Activated effector memory CD4-positive, alpha-beta T cell treated with Interleukin-2 at 50 U/mL for 16 hours (primary cell): Measurements from ENCODE around the gene TMTC4.
A peak's percentile ranks its signal among the peaks of the same experiment; 100 is the strongest.
"Not testable (repeated sequence)": the region's sequence is repeated elsewhere in the genome, so short reads cannot be mapped to it uniquely, and the experiment has no call there.

Experiments used
- DNase-seq: peaks from one replicate; pipeline ENCODE4 v3.0.0-alpha.2; 2020

TMTC4 gene

GRCh38 chr13:100674572-100674871 is at the start of gene TMTC4:
TMTC4 (minus strand) TSS chr13:100674795; CDS start chr13:100670362, 4,433 bp downstream.
- no peak for DNase-seq

- DNase-seq = no peak
These were observed 47.9 kb upstream of the TMTC4 start for GRCh38 chr13:100722517-100722916.

GRCh38 chr13:100721885-100722512 is 47.4 kb upstream of the TMTC4 start:
- DNase-seq = peak; percentile 6

GRCh38 chr13:100715604-100716003 is 41.0 kb upstream of the TMTC4 start:
- no peak for DNase-seq

GRCh38 chr13:100714478-100714877 is 39.9 kb upstream of the TMTC4 start:
- no peak for DNase-seq

- DNase-seq = no peak
These were observed 35.6 kb upstream of the TMTC4 start for GRCh38 chr13:100710176-100710575.

- DNase-seq = no peak
These were observed 33.5 kb upstream of the TMTC4 start for GRCh38 chr13:100707818-100708740.

- DNase-seq = not testable (repeated sequence)
These were observed 23.7 kb upstream of the TMTC4 start for GRCh38 chr13:100698331-100698730.

GRCh38 chr13:100695509-100695773 is 20.8 kb upstream of the TMTC4 start:
- DNase-seq = no peak

- DNase-seq = no peak
These were observed 20.3 kb upstream of the TMTC4 start for GRCh38 chr13:100694722-100695508.

- DNase-seq = no peak
These were observed 14.6 kb upstream of the TMTC4 start for GRCh38 chr13:100689191-100689590.

- DNase-seq = no peak
These were observed 5.5 kb upstream of the TMTC4 start for GRCh38 chr13:100680131-100680530.

GRCh38 chr13:100677128-100677527 is 2.5 kb upstream of the TMTC4 start:
- not testable (repeated sequence) for DNase-seq

- no peak for DNase-seq
These were observed 1.1 kb upstream of the TMTC4 start for GRCh38 chr13:100675661-100676129.

- DNase-seq = peak; percentile 100
These were observed 471 bp upstream of the TMTC4 start for GRCh38 chr13:100674872-100675660.

GRCh38 chr13:100673713-100674571 is 653 bp downstream of the TMTC4 start:
- DNase-seq = peak; percentile 40

GRCh38 chr13:100673376-100673712 is 1.3 kb downstream of the TMTC4 start:
- DNase-seq = no peak

- DNase-seq = no peak
These were observed 3.0 kb downstream of the TMTC4 start for GRCh38 chr13:100671389-100672182.

GRCh38 chr13:100668408-100668807 is 6.2 kb downstream of the TMTC4 start:
- no peak for DNase-seq

- no peak for DNase-seq
These were observed 6.7 kb downstream of the TMTC4 start for GRCh38 chr13:100667894-100668293.

- no peak for DNase-seq
These were observed 8.5 kb downstream of the TMTC4 start for GRCh38 chr13:100666124-100666523.
